Trophoblast cell (in vitro differentiated cells and primary cell): ENCODE measurements around the gene TPRG1.

Source experiments
- DNase-seq, 2 donors: peaks; one replicate each; pipeline ENCODE4 v3.0.0-alpha.2; 2016
- H2AFZ ChIP-seq: 2 replicates; pipeline ENCODE4 v1.6.1; 2013; ENCODE audit warnings: low read length, moderate library complexity, mild to moderate bottlenecking; ENCODE audit not compliant: insufficient read depth, poor library complexity
- H2AK5ac ChIP-seq: 2 replicates; pipeline ENCODE4 v1.6.1; 2013; ENCODE audit warnings: mild to moderate bottlenecking, low read length
- H2BK120ac ChIP-seq: 2 replicates; pipeline ENCODE4 v1.6.1; 2013; ENCODE audit warnings: low read length, mild to moderate bottlenecking, moderate library complexity; ENCODE audit not compliant: insufficient read depth, poor library complexity
- H2BK12ac ChIP-seq: 2 replicates; pipeline ENCODE4 v1.6.1; 2013; ENCODE audit warnings: mild to moderate bottlenecking, low read length, moderate library complexity
- H2BK5ac ChIP-seq: 2 replicates; pipeline ENCODE4 v1.6.1; 2013; ENCODE audit warnings: low read length, low read depth, moderate library complexity, mild to moderate bottlenecking; ENCODE audit not compliant: poor library complexity
- H3K14ac ChIP-seq: 2 replicates; pipeline ENCODE4 v1.6.1; 2013; ENCODE audit warnings: mild to moderate bottlenecking, low read length
- H3K18ac ChIP-seq: 2 replicates; pipeline ENCODE4 v1.6.1; 2013; ENCODE audit warnings: mild to moderate bottlenecking, low read length
- H3K23ac ChIP-seq: 2 replicates; pipeline ENCODE4 v1.6.1; 2013; ENCODE audit warnings: low read length
- H3K27ac ChIP-seq: 2 replicates; pipeline ENCODE4 v1.5.1; 2013; ENCODE audit warnings: low read depth, mild to moderate bottlenecking, inconsistent platforms, low read length, moderate library complexity
- H3K27me3 ChIP-seq: 2 replicates; pipeline ENCODE4 v1.6.1; 2013; ENCODE audit warnings: inconsistent platforms, mild to moderate bottlenecking, low read length, moderate library complexity; ENCODE audit not compliant: insufficient read depth
- H3K36me3 ChIP-seq, 2 experiments: 1 replicate in 1 of 2; 2 replicates in 1 of 2; pipeline ENCODE4 v1.6.1; 2013; ENCODE audit warnings: low read length in 2 of 2, mild to moderate bottlenecking in 2 of 2, moderate library complexity in 1 of 2; ENCODE audit not compliant: insufficient read depth in 2 of 2, control insufficient read depth in 1 of 2
- H3K4ac ChIP-seq: 2 replicates; pipeline ENCODE4 v1.6.1; 2013; ENCODE audit warnings: low read depth, mild to moderate bottlenecking, low read length, moderate library complexity
- H3K4me1 ChIP-seq, 2 experiments: 1 replicate in 1 of 2; 2 replicates in 1 of 2; pipeline ENCODE4 v1.6.1; 2013; ENCODE audit warnings: low read length in 2 of 2, mild to moderate bottlenecking in 2 of 2, moderate library complexity in 1 of 2; ENCODE audit not compliant: insufficient read depth in 2 of 2, control insufficient read depth in 1 of 2
- H3K4me2 ChIP-seq: 2 replicates; pipeline ENCODE4 v1.6.1; 2013; ENCODE audit warnings: inconsistent platforms, mild to moderate bottlenecking, low read length, moderate library complexity
- H3K4me3 ChIP-seq: 2 replicates; pipeline ENCODE4 v1.5.1; 2013; ENCODE audit warnings: mild to moderate bottlenecking, low read depth, low read length, inconsistent platforms
- H3K79me1 ChIP-seq: one replicate; pipeline ENCODE4 v1.6.1; 2013; ENCODE audit warnings: low read length
- H3K79me2 ChIP-seq: 2 replicates; pipeline ENCODE4 v1.6.1; 2013; ENCODE audit warnings: low read length, mild to moderate bottlenecking; ENCODE audit not compliant: control insufficient read depth, insufficient read depth, poor library complexity
- H3K9ac ChIP-seq: 2 replicates; pipeline ENCODE4 v1.6.1; 2013; ENCODE audit warnings: mild to moderate bottlenecking, low read length
- H3K9me3 ChIP-seq: 2 replicates; pipeline ENCODE4 v1.6.1; 2013; ENCODE audit warnings: low read depth, mild to moderate bottlenecking, control low read depth, inconsistent platforms, low read length; ENCODE audit not compliant: insufficient read depth
- H4K12ac ChIP-seq: 2 replicates; pipeline ENCODE4 v1.6.1; 2013; ENCODE audit warnings: low read depth, mild to moderate bottlenecking, low read length, moderate library complexity
- H4K8ac ChIP-seq: 2 replicates; pipeline ENCODE4 v1.6.1; 2013; ENCODE audit warnings: low read depth, mild to moderate bottlenecking, low read length, moderate library complexity
- H4K91ac ChIP-seq: one replicate; pipeline ENCODE4 v1.6.1; 2013; ENCODE audit warnings: low read depth, mild to moderate bottlenecking, low read length, moderate library complexity
- WGBS: extraction: QIAGEN DNeasy Blood & Tissue Kit; methylation state at CpG from one replicate; pipeline ENCODE4 v1.1.7; 2013; ENCODE audit warnings: missing lambda C conversion rate; ENCODE audit not compliant: insufficient read length, insufficient coverage; ENCODE audit errors: extremely low coverage; 5-methylcytosine and 5-hydroxymethylcytosine counted together

The TPRG1 gene

DNA sequence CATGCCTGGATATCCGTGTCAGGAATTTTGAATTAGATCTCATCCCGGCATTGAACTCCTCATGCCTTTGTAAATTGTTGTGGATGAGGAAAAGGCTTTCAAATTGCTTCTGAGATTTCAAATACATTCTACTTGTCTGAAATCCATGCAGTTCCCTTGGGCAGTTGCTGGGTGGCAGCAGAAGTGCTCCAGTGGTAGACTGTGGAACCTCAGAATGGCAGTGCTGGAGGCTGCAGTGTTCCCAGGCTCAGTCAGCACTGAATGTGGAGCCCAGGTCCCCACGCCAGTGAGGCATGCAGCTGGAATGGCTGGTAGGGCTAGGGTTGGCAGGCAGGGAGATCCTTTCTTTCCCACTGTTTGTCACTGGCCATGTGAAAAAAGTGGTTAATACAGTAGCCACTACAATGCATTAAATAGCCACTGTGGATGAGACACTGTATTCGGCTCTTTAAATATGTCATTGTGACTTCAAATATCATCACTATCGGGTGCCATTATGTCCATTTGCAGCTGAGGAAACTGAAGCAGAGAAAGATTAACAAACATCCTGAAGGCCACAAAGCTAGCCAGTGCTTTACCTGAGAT, 98.6 kb downstream of the TPRG1 start:
- no peaks in the 10 kb centered on the region for H3K79me1 ChIP-seq
- no peak overlapping the region for H3K4me2 ChIP-seq

DNA sequence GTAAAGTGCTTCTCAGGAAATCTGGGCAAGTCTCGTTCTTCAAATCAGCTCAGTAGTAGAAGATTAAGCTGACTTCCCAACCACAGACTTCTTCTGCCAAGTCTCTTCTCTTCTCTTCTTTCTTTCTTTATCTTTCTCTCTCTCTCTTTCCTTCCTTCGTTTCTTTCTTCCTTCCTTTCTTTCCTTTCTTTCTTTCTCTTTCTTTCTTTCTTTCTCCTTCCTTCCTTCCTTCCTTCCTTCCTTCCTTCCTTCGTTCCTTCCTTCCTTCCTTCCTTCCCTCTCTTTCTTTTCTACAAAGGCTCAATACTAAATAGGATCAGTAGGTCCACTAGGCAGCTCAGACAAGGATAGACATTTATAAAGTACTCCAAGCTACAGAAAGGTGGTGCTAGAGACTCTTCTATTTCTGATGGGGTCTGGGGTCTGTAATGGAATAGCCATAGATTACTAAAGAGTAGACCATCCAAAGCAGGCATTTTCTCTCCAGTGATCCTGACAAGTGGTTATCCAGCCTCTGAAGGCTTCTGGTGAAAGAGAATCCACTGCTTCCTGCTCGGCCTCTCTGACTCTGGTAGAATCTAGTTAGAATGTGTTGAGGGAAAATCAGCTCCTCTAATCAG, 100.8 kb downstream of the TPRG1 start:
- no peak overlapping the region for H2BK12ac ChIP-seq
- no peak overlapping the region for H2AFZ ChIP-seq
- no peak overlapping the region for H3K4me3 ChIP-seq
- no CpG with 5 or more reads among the region's 4 CpGs for WGBS
- H4K12ac ChIP-seq: no peak overlapping the region
- no peak overlapping the region for H4K91ac ChIP-seq
- peak in 1 of 2 donors; percentile 24 for DNase-seq
- no peak overlapping the region for H3K9ac ChIP-seq
- no peaks in the 10 kb centered on the region for H3K79me1 ChIP-seq
- H3K9me3 ChIP-seq: no peaks in the 10 kb centered on the region
- H3K23ac ChIP-seq: no peak overlapping the region
- H3K18ac ChIP-seq: no peak overlapping the region
- no peaks in the 10 kb centered on the region for H3K36me3 ChIP-seq
- H3K4me1 ChIP-seq: peaks cover 0 to 3% of the 10 kb centered on the region in 2 experiments
- no peak overlapping the region for H3K4ac ChIP-seq
- no peaks in the 10 kb centered on the region for H3K27me3 ChIP-seq
- H4K8ac ChIP-seq: no peak overlapping the region
- no peak overlapping the region for H3K27ac ChIP-seq
- no peak overlapping the region for H3K14ac ChIP-seq
- no peak overlapping the region for H2AK5ac ChIP-seq
- no peak overlapping the region for H2BK120ac ChIP-seq
- H2BK5ac ChIP-seq: no peak overlapping the region
- H3K79me2 ChIP-seq: no peaks in the 10 kb centered on the region
- no peak overlapping the region for H3K4me2 ChIP-seq

More for the DNA sequence above, 98.6 kb downstream of the TPRG1 start:
- Histone ChIP-seq H3K9me3 (no peaks in the 10 kb centered on the region), H3K18ac (no peak overlapping the region), H3K36me3 (no peaks in the 10 kb centered on the region), H3K4me1 (no peaks in the 10 kb centered on the region), H4K91ac (no peak overlapping the region), H3K27ac (no peak overlapping the region), H3K4ac (no peak overlapping the region), H3K4me3 (no peak overlapping the region), H2BK120ac (no peak overlapping the region), H2AFZ (no peak overlapping the region), H2BK12ac (no peak overlapping the region), H3K14ac (no peak overlapping the region), H3K79me2 (no peaks in the 10 kb centered on the region), H3K27me3 (no peaks in the 10 kb centered on the region), H3K9ac (no peak overlapping the region), H2AK5ac (no peak overlapping the region), H4K12ac (no peak overlapping the region), H4K8ac (no peak overlapping the region), H3K23ac (no peak overlapping the region), H2BK5ac (no peak overlapping the region)
- no CpG with 5 or more reads among the region's 5 CpGs for WGBS
- DNase-seq: peak; percentile 67 to 75

DNA sequence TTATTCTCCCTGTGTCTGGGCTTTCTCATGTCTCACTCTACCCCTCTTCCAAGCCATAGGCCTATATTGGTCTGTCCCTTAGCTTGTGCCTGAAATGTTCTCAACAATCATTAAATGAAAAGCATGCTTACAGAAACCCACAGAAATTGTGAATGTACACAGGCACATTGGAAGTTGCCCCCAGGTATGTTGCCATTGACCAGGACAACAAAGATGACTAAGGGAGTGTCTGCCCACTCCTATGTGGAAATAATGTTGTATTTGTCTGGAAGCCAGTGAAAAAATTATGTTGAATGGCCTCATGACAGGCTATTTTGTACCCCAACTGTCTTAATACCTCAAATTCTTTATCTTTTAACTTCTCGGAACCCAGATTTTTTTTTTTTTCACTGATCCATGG, 102.0 kb downstream of the TPRG1 start:
- H3K23ac ChIP-seq: no peak overlapping the region
- H3K4me2 ChIP-seq: no peak overlapping the region
- no peak overlapping the region for H3K4ac ChIP-seq
- H2BK120ac ChIP-seq: no peak overlapping the region
- H3K4me3 ChIP-seq: no peak overlapping the region
- no peaks in the 10 kb centered on the region for H3K79me1 ChIP-seq
- no peaks in the 10 kb centered on the region for H3K27me3 ChIP-seq
- H4K91ac ChIP-seq: no peak overlapping the region
- no peak for DNase-seq
- H3K14ac ChIP-seq: no peak overlapping the region
- H2BK12ac ChIP-seq: no peak overlapping the region
- no peak overlapping the region for H4K8ac ChIP-seq
- no peaks in the 10 kb centered on the region for H3K9me3 ChIP-seq
- no peaks in the 10 kb centered on the region for H3K79me2 ChIP-seq
- H3K36me3 ChIP-seq: no peaks in the 10 kb centered on the region
- H4K12ac ChIP-seq: no peak overlapping the region
- peaks cover 0 to 8% of the 10 kb centered on the region in 2 experiments for H3K4me1 ChIP-seq
- no peak overlapping the region for H3K9ac ChIP-seq
- H3K18ac ChIP-seq: no peak overlapping the region
- no peak overlapping the region for H2BK5ac ChIP-seq
- no peak overlapping the region for H2AFZ ChIP-seq
- H3K27ac ChIP-seq: no peak overlapping the region
- no CpG with 5 or more reads among the region's 1 CpG for WGBS
- no peak overlapping the region for H2AK5ac ChIP-seq

DNA sequence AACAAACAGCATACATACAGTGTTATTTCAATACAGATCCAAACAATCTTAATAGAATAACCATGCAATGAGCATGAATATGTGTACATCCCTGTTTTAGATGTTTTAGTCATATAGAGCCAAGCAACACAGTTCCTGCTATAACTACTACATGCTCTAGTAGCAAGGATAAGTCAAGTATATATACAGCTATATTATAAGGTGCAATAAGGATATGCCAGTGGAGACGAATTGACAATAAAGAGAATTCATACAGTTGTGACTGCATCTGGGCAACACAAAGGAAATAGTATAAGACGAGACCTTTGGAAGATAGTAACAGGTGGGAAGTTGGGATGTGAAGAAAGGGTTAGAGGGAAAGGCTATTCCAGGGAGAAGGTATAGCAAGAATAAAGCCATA, 103.4 kb downstream of the TPRG1 start:
- Histone ChIP-seq H2BK5ac (no peak overlapping the region), H4K91ac (no peak overlapping the region), H3K23ac (no peak overlapping the region), H3K9me3 (no peaks in the 10 kb centered on the region), H3K4ac (no peak overlapping the region), H3K14ac (no peak overlapping the region), H3K79me2 (no peaks in the 10 kb centered on the region), H3K18ac (no peak overlapping the region), H4K8ac (no peak overlapping the region), H3K4me2 (no peak overlapping the region), H3K4me1 (peaks cover 0 to 8% of the 10 kb centered on the region in 2 experiments), H4K12ac (no peak overlapping the region), H2AK5ac (no peak overlapping the region), H3K79me1 (no peaks in the 10 kb centered on the region), H2BK12ac (no peak overlapping the region), H3K9ac (no peak overlapping the region), H3K27ac (no peak overlapping the region), H2AFZ (no peak overlapping the region), H3K27me3 (no peaks in the 10 kb centered on the region), H3K4me3 (no peak overlapping the region), H2BK120ac (no peak overlapping the region), H3K36me3 (no peaks in the 10 kb centered on the region)
- WGBS: no CpG with 5 or more reads among the region's 2 CpGs
- no peak for DNase-seq
